ES-I3 (cell line): ENCODE data around the gene FARP1.

Source experiments
- H3K36me3 ChIP-seq: 2 replicates; pipeline ENCODE4 v1.6.1; 2013; ENCODE audit warnings: mild to moderate bottlenecking, low read length, control low read depth, moderate library complexity; ENCODE audit not compliant: insufficient read depth
- H3K4me1 ChIP-seq: 2 replicates; pipeline ENCODE4 v1.6.1; 2013; ENCODE audit warnings: mild to moderate bottlenecking, control low read depth, low read length; ENCODE audit not compliant: insufficient read depth
- H3K9ac ChIP-seq: 2 replicates; pipeline ENCODE4 v1.6.1; 2013; ENCODE audit warnings: low read depth, mild to moderate bottlenecking, low read length, moderate library complexity
- H3K9me3 ChIP-seq: 2 replicates; pipeline ENCODE4 v1.6.1; 2013; ENCODE audit warnings: mild to moderate bottlenecking, low read length, moderate library complexity; ENCODE audit not compliant: control insufficient read depth, insufficient read depth

Gene FARP1

GRCh38 chr13:98246538-98247172 is 103.8 kb downstream of the FARP1 start:
- no peaks in the 10 kb centered on the region for H3K9me3 ChIP-seq
- H3K36me3 ChIP-seq, result no peaks in the 10 kb centered on the region
- no peak overlapping the region for H3K9ac ChIP-seq
- no peaks in the 10 kb centered on the region for H3K4me1 ChIP-seq

- H3K4me1 ChIP-seq, result 0 out of 2 replicates have a peak, but pooled peaks cover 3% of the 10 kb centered on the region
- no peaks in the 10 kb centered on the region for H3K9me3 ChIP-seq
- H3K36me3 ChIP-seq, result no peaks in the 10 kb centered on the region
- no peak overlapping the region for H3K9ac ChIP-seq
These were observed 108.8 kb downstream of the FARP1 start for GRCh38 chr13:98251708-98252107.

- H3K9ac ChIP-seq, result no peak overlapping the region
- no peaks in the 10 kb centered on the region for H3K9me3 ChIP-seq
- H3K36me3 ChIP-seq, result no peaks in the 10 kb centered on the region
- H3K4me1 ChIP-seq, result 0 out of 2 replicates have a peak, but pooled peaks cover 3% of the 10 kb centered on the region
These were observed 110.1 kb downstream of the FARP1 start for GRCh38 chr13:98252931-98253470.

- Histone ChIP-seq H3K36me3 (no peaks in the 10 kb centered on the region), H3K4me1 (0 out of 2 replicates have a peak, but pooled peaks cover 3% of the 10 kb centered on the region), H3K9me3 (no peaks in the 10 kb centered on the region), H3K9ac (no peak overlapping the region)
These were observed 110.6 kb downstream of the FARP1 start for GRCh38 chr13:98253526-98253925.

- Histone ChIP-seq H3K9me3 (no peaks in the 10 kb centered on the region), H3K9ac (no peak overlapping the region), H3K36me3 (no peaks in the 10 kb centered on the region), H3K4me1 (0 out of 2 replicates have a peak, but pooled peaks cover 3% of the 10 kb centered on the region)
These were observed 111.6 kb downstream of the FARP1 start for GRCh38 chr13:98254513-98254912.

GRCh38 chr13:98258226-98258625 is 115.3 kb downstream of the FARP1 start:
- Histone ChIP-seq H3K9me3 (no peaks in the 10 kb centered on the region), H3K9ac (no peak overlapping the region), H3K4me1 (0 out of 2 replicates have a peak, but pooled peaks cover under 1% of the 10 kb centered on the region), H3K36me3 (no peaks in the 10 kb centered on the region)

- H3K9me3 ChIP-seq, result no peaks in the 10 kb centered on the region
- no peaks in the 10 kb centered on the region for H3K4me1 ChIP-seq
- H3K9ac ChIP-seq, result no peak overlapping the region
- H3K36me3 ChIP-seq, result no peaks in the 10 kb centered on the region
These were observed 117.7 kb downstream of the FARP1 start for GRCh38 chr13:98260357-98261164.

- Histone ChIP-seq H3K36me3 (no peaks in the 10 kb centered on the region), H3K9ac (no peak overlapping the region), H3K4me1 (no peaks in the 10 kb centered on the region), H3K9me3 (no peaks in the 10 kb centered on the region)
These were observed 118.3 kb downstream of the FARP1 start for GRCh38 chr13:98261165-98261702.

GRCh38 chr13:98262292-98262691 is 119.4 kb downstream of the FARP1 start:
- Histone ChIP-seq H3K4me1 (no peaks in the 10 kb centered on the region), H3K9ac (no peak overlapping the region), H3K9me3 (no peaks in the 10 kb centered on the region), H3K36me3 (no peaks in the 10 kb centered on the region)

GRCh38 chr13:98263841-98264240 is 120.9 kb downstream of the FARP1 start:
- Histone ChIP-seq H3K9ac (no peak overlapping the region), H3K36me3 (no peaks in the 10 kb centered on the region), H3K9me3 (no peaks in the 10 kb centered on the region), H3K4me1 (no peaks in the 10 kb centered on the region)

GRCh38 chr13:98264877-98265276 is 122.0 kb downstream of the FARP1 start:
- H3K9me3 ChIP-seq, result no peaks in the 10 kb centered on the region
- no peaks in the 10 kb centered on the region for H3K4me1 ChIP-seq

GRCh38 chr13:98265692-98266551 is 123.0 kb downstream of the FARP1 start:
- H3K36me3 ChIP-seq, result no peaks in the 10 kb centered on the region
- no peaks in the 10 kb centered on the region for H3K9me3 ChIP-seq
- H3K9ac ChIP-seq, result no peak overlapping the region
- no peaks in the 10 kb centered on the region for H3K4me1 ChIP-seq

More at GRCh38 chr13:98264877-98265276, 122.0 kb downstream of the FARP1 start:
- Histone ChIP-seq H3K9ac (no peak overlapping the region), H3K36me3 (no peaks in the 10 kb centered on the region)

GRCh38 chr13:98267080-98267912 is 124.4 kb downstream of the FARP1 start:
- H3K9me3 ChIP-seq, result no peaks in the 10 kb centered on the region
- H3K36me3 ChIP-seq, result no peaks in the 10 kb centered on the region
- H3K4me1 ChIP-seq, result no peaks in the 10 kb centered on the region
- no peak overlapping the region for H3K9ac ChIP-seq
